Fibroblast of villous mesenchyme (primary cell): Measurements from ENCODE around the gene CSMD2. TPM values are rescaled to one million over a fixed set of nuclear protein-coding genes. Genes with fewer than 3 reads are reported as not detected.

ENCODE experiments used
- DNase-seq: peaks from one replicate; pipeline ENCODE4 v3.0.0-alpha.2; 2010; ENCODE audit warnings: low read depth
- H3K4me3 ChIP-seq: 2 replicates; pipeline ENCODE4 v1.5.1; 2011; ENCODE audit warnings: low read depth, mild to moderate bottlenecking, low read length
- total RNA-seq: library from RNA; depleted of rRNA; stranded (reverse); fragments of >200 nt; gene quantifications from 2 replicates; pipeline ENCODE4 v1.2.3, GENCODE V29; 2012
- TF ChIP-seq, protein P1 (sequence below): IDR thresholded peaks from 2 replicates; pipeline ENCODE4 v1.5.1; 2012; ENCODE audit warnings: low read depth, mild to moderate bottlenecking, low read length; ENCODE audit not compliant: insufficient read depth

Gene CSMD2
- total RNA-seq, 1 donor, result 3.0 TPM

GRCh38 chr1:33562563-33562962, 602.5 kb downstream of the CSMD2 start:
- no peak for DNase-seq
- no peak overlapping the region for H3K4me3 ChIP-seq
- TF ChIP-seq, protein P1, sequence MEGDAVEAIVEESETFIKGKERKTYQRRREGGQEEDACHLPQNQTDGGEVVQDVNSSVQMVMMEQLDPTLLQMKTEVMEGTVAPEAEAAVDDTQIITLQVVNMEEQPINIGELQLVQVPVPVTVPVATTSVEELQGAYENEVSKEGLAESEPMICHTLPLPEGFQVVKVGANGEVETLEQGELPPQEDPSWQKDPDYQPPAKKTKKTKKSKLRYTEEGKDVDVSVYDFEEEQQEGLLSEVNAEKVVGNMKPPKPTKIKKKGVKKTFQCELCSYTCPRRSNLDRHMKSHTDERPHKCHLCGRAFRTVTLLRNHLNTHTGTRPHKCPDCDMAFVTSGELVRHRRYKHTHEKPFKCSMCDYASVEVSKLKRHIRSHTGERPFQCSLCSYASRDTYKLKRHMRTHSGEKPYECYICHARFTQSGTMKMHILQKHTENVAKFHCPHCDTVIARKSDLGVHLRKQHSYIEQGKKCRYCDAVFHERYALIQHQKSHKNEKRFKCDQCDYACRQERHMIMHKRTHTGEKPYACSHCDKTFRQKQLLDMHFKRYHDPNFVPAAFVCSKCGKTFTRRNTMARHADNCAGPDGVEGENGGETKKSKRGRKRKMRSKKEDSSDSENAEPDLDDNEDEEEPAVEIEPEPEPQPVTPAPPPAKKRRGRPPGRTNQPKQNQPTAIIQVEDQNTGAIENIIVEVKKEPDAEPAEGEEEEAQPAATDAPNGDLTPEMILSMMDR, result no peak

GRCh38 chr1:33561576-33561975, 603.5 kb downstream of the CSMD2 start:
- TF ChIP-seq, protein P1, result no peak
- H3K4me3 ChIP-seq, result no peak overlapping the region
- DNase-seq, result no peak

DNA sequence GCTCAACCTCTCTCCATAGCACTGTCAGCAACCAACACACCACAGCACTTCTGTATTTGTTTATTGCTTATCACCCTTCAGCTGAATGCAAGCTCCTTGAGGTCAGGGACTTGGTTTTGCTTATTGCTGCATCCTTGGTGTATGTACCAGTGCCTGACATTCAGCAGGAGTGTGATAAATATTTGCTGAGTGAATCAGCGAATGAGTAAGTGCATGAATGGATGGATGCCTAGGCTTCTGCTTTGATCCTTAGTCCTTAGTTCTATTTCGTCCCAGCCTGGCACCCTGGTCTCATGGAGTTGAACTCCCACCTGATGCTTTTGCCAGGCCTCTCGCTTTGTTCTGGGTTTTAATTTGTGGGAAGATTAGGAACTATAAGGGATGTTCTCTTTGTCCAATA, 604.4 kb downstream of the CSMD2 start:
- TF ChIP-seq, protein P1, result no peak
- no peak for DNase-seq
- no peak overlapping the region for H3K4me3 ChIP-seq

DNA sequence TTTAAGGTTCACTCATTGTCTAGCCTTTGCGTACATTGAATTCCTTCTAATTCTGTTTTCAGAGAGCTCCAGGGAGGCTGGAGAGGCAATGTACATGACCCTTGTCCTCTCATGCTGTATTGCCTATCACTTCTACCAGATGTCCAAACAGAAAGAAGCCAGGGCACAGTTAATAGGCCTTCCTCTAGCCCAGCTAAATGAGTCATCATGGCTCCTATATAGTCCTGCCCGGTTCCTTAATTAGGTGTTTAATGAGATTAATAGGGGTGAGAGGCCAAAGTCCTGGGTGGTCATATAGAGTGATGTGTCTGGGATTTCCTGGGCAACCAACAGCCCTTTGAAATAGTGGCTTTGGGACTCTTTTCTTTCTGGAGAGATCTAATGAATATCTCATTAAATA, 616.3 kb downstream of the CSMD2 start:
- no peak overlapping the region for H3K4me3 ChIP-seq
- DNase-seq, result no peak
- TF ChIP-seq, protein P1, result no peak

GRCh38 chr1:33548319-33548718, 616.7 kb downstream of the CSMD2 start:
- TF ChIP-seq, protein P1, result no peak
- DNase-seq, result no peak

GRCh38 chr1:33547576-33547975, 617.5 kb downstream of the CSMD2 start:
- no peak for DNase-seq
- no peak overlapping the region for H3K4me3 ChIP-seq
- TF ChIP-seq, protein P1, result no peak

More at GRCh38 chr1:33548319-33548718, 616.7 kb downstream of the CSMD2 start:
- H3K4me3 ChIP-seq, result no peak overlapping the region

DNA sequence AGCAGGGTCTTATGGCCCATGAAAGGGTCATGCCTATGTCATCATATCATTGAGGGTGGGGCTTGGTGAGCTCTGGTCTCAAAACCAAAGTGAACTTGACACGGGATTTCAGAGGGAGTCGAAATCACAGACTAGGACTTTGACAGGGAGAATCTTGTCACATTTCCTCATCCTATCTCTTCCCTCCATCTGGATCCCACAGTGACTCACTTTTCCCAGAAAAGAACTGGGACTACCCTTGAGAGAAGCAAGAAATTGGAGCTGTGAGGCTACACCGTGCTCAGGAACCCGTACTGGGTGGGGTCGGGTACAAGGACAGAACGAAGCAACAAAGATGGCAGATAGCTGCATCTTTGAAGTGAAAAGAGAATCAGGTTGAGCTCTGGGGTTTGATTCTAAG, 623.1 kb downstream of the CSMD2 start:
- no peak for DNase-seq
- TF ChIP-seq, protein P1, result no peak
- H3K4me3 ChIP-seq, result no peak overlapping the region
